ENCODE results near the gene TRMT1L.

DNA sequence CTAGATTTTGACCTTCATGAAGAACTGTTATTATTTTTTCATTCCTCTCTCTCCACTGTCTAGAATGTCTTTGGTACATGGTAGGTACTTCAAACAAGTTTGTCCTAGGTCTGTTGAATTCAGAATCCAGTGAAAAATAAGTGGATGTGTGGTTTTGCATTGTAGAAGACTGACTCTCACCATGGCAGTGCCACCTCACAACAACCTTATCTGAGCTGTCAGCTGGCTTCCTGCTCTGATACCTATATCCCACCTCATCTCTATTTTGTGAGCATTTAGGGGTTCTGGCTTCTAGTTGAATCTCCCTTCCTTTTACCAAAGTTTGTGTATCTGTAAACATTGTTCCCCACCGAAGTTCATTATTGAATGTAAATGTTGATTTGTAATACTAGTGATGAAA lies 9.4 kb upstream of the TRMT1L start:
- TF ChIP-seq, protein P1, sequence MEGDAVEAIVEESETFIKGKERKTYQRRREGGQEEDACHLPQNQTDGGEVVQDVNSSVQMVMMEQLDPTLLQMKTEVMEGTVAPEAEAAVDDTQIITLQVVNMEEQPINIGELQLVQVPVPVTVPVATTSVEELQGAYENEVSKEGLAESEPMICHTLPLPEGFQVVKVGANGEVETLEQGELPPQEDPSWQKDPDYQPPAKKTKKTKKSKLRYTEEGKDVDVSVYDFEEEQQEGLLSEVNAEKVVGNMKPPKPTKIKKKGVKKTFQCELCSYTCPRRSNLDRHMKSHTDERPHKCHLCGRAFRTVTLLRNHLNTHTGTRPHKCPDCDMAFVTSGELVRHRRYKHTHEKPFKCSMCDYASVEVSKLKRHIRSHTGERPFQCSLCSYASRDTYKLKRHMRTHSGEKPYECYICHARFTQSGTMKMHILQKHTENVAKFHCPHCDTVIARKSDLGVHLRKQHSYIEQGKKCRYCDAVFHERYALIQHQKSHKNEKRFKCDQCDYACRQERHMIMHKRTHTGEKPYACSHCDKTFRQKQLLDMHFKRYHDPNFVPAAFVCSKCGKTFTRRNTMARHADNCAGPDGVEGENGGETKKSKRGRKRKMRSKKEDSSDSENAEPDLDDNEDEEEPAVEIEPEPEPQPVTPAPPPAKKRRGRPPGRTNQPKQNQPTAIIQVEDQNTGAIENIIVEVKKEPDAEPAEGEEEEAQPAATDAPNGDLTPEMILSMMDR (conservative IDR thresholded peaks at IDR 0.05; ENCODE audit: low read length): no peak
- no peak for TF ChIP-seq EZH2phosphoT487 (IDR thresholded peaks at IDR 0.05; ENCODE audit: borderline replicate concordance, low read depth, low read length)

Measured in OCI-LY7 (cell line).